Measurements from ENCODE around the gene SORBS2.

DNA sequence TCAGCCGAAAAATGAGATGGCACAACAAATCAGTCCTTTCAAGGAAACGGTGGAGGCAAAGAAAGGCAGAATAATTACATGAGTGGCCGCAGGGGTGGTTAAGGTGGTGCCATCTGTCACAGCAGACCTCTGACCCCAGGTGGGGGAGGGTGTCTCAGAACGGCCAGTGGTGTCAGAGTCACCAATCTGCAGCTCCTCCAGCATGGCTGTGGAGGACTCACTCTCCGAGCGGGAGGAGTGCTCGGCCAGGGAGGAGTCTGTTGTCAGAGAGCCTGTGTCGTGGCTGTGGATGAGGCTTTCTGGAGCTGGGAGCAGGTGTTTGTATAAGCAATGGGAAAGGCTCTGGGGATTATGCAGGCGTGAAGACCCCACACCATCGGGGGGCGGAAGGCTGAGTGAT, 146.3 kb downstream of the SORBS2 start:
- no peak for TF ChIP-seq POLR2AphosphoS5 (IDR thresholded peaks at IDR 0.05)
- TF ChIP-seq POLR2A (IDR thresholded peaks at IDR 0.05; ENCODE audit: low read depth) = no peak
- TF ChIP-seq, protein P1, sequence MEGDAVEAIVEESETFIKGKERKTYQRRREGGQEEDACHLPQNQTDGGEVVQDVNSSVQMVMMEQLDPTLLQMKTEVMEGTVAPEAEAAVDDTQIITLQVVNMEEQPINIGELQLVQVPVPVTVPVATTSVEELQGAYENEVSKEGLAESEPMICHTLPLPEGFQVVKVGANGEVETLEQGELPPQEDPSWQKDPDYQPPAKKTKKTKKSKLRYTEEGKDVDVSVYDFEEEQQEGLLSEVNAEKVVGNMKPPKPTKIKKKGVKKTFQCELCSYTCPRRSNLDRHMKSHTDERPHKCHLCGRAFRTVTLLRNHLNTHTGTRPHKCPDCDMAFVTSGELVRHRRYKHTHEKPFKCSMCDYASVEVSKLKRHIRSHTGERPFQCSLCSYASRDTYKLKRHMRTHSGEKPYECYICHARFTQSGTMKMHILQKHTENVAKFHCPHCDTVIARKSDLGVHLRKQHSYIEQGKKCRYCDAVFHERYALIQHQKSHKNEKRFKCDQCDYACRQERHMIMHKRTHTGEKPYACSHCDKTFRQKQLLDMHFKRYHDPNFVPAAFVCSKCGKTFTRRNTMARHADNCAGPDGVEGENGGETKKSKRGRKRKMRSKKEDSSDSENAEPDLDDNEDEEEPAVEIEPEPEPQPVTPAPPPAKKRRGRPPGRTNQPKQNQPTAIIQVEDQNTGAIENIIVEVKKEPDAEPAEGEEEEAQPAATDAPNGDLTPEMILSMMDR (IDR thresholded peaks at IDR 0.05) = no peak
- no peak for TF ChIP-seq EP300 (IDR thresholded peaks at IDR 0.05)
